Loucy (cell line): ENCODE measurements around the gene NDC80.
A peak's percentile ranks its signal among the peaks of the same experiment; 100 is the strongest.

Experiments
- H2AFZ ChIP-seq: fragments of 200-600 bp; sonication (generic); 2 replicates; pipeline ENCODE4 v1.6.0; 2016; ENCODE audit warnings: antibody characterized with exemption, mild to moderate bottlenecking, low read length, moderate library complexity
- H3F3A ChIP-seq: fragments of 200-600 bp; 2 replicates; pipeline ENCODE4 v1.6.0; 2016; ENCODE audit warnings: antibody characterized with exemption, low read depth, mild to moderate bottlenecking
- H3K27me3 ChIP-seq: fragments of 200-600 bp; sonication (generic); 2 replicates; pipeline ENCODE4 v1.6.1; 2014; ENCODE audit warnings: low read length, mild to moderate bottlenecking; ENCODE audit not compliant: insufficient read depth, poor library complexity, severe bottlenecking
- H3K36me3 ChIP-seq: fragments of 200-600 bp; sonication (generic); 2 replicates; pipeline ENCODE4 v1.6.1; 2016; ENCODE audit warnings: low read length; ENCODE audit not compliant: insufficient read depth
- H3K4me1 ChIP-seq: fragments of 200-600 bp; sonication (generic); 2 replicates; pipeline ENCODE4 v1.5.1; 2014; ENCODE audit warnings: low read length, mild to moderate bottlenecking; ENCODE audit not compliant: insufficient read depth, poor library complexity, severe bottlenecking
- H3K4me2 ChIP-seq: fragments of 200-600 bp; sonication (generic); 2 replicates; pipeline ENCODE4 v1.6.0; 2014; ENCODE audit warnings: antibody characterized with exemption, low read length, low read depth, mild to moderate bottlenecking; ENCODE audit not compliant: poor library complexity, severe bottlenecking
- H3K4me3 ChIP-seq: fragments of 200-600 bp; sonication (generic); 2 replicates; pipeline ENCODE4 v1.5.1; 2014; ENCODE audit warnings: low read length, mild to moderate bottlenecking, mixed read lengths; ENCODE audit not compliant: poor library complexity, severe bottlenecking
- H3K79me2 ChIP-seq: fragments of 200-600 bp; sonication (generic); 2 replicates; pipeline ENCODE4 v1.6.1; 2014; ENCODE audit warnings: low read length; ENCODE audit not compliant: insufficient read depth
- H3K9ac ChIP-seq: fragments of 200-600 bp; sonication (generic); 2 replicates; pipeline ENCODE4 v1.6.0; 2014; ENCODE audit warnings: mild to moderate bottlenecking, low read depth, low read length, moderate library complexity; ENCODE audit not compliant: poor library complexity, severe bottlenecking
- H3K9me2 ChIP-seq: fragments of 200-600 bp; sonication (generic); replicated peaks from 2 replicates; pipeline ENCODE4 v1.6.1; 2016; ENCODE audit warnings: low read depth, low read length, mixed read lengths
- H3K9me3 ChIP-seq: fragments of 200-600 bp; sonication (generic); 2 replicates; pipeline ENCODE4 v1.6.1; 2014; ENCODE audit warnings: mild to moderate bottlenecking, antibody characterized with exemption, low read length, low read depth; ENCODE audit not compliant: insufficient read depth
- H4K20me1 ChIP-seq: fragments of 200-600 bp; sonication (generic); 2 replicates; pipeline ENCODE4 v1.6.0; 2014; ENCODE audit warnings: antibody characterized with exemption, low read length, mild to moderate bottlenecking; ENCODE audit not compliant: insufficient read depth, poor library complexity, severe bottlenecking
- EZH2phosphoT487 ChIP-seq: fragments of 200-600 bp; IDR thresholded peaks from 2 replicates; pipeline ENCODE4 v1.6.1; 2018; ENCODE audit warnings: antibody characterized with exemption, mild to moderate bottlenecking, moderate library complexity, borderline replicate concordance
- TF ChIP-seq, protein P1 (sequence below): fragments of 200-600 bp; sonication (generic); conservative IDR thresholded peaks from 2 replicates; pipeline ENCODE4 v1.5.1; 2014; ENCODE audit warnings: mild to moderate bottlenecking, antibody characterized with exemption, low read length

NDC80 gene

DNA sequence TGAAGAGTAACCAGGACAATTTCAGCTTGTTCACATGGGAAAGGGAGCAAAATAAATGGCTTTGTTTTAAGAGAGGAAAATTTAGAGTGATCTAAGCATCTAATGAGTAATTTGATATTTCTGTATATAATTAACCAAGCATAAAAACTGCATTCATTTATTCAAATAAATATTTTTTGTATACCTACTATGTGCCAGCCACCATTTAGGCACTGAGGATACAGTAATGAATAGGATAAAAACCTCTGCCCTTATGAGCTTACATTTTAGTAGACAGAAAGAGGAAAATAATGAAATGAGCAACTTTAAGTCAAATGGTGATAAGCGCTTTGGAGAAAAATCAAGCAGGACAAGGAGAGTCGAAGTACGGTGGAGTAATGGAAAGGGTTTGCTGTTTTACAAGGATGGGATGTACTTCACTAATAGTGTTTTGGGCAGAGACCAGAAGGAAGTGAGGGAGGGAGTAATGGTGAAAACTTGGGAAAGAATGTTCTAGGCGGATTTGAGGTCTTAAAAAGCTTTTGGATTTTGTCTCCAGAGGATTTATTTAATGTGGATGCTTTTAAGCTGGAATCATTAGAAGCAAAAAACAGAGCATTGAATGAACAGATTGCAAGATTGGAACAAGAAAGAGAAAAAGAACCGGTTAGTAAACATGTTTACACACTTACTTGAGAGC is 17.4 kb downstream of the NDC80 start:
- Histone ChIP-seq H3K36me3 (peaks cover 71% of the 10 kb centered on the region), H2AFZ (no peak overlapping the region), H3K4me2 (peak overlapping the region; percentile 17)

DNA sequence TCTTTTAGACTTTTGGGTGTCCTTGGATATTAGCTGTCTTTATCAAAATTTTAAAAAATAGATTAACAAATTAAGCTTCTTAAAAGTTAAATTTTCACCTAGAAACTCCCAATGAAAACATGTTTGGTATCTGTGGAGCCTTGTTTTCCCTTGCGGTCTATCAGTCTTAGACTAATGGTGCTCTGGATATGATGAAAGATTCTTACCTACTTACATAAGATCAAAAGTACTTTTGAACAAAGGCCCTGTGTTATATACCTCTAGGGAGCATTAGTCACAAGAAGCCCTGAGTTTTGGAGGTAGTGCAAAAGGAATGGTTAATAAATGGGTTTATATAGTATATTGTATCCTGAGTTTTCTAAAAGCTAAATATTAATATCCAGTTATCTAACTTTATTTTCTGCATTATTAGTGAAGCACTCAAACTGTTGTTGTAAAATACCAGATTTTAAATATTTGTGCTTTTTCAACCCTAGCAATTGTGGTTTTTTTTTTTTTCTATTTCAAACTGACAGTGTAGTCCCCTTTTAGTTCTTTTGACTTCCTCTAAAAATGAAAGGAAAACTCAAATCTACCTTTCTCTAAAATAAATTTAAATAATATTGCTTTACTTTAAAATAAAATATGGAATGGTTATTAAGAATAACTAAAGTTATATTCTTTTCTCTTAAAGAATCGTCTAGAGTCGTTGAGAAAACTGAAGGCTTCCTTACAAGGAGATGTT is 18.1 kb downstream of the NDC80 start:
- Histone ChIP-seq H3K36me3 (peaks cover 75% of the 10 kb centered on the region), H3K9me3 (no peaks in the 10 kb centered on the region), H4K20me1 (peaks cover 4% of the 10 kb centered on the region), H3K79me2 (no peaks in the 10 kb centered on the region; the same call in 1 of the 2 replicates), H2AFZ (no peak overlapping the region), H3K4me2 (peak overlapping the region; percentile 17), H3K9ac (peak overlapping the region; percentile 2), H3K4me3 (no peak overlapping the region), H3K4me1 (peaks cover 30% of the 10 kb centered on the region), H3K9me2 (no peaks in the 10 kb centered on the region), H3F3A (no peaks in the 10 kb centered on the region; the same call in 1 of the 2 replicates), H3K27me3 (no peaks in the 10 kb centered on the region)
- TF ChIP-seq, protein P1, sequence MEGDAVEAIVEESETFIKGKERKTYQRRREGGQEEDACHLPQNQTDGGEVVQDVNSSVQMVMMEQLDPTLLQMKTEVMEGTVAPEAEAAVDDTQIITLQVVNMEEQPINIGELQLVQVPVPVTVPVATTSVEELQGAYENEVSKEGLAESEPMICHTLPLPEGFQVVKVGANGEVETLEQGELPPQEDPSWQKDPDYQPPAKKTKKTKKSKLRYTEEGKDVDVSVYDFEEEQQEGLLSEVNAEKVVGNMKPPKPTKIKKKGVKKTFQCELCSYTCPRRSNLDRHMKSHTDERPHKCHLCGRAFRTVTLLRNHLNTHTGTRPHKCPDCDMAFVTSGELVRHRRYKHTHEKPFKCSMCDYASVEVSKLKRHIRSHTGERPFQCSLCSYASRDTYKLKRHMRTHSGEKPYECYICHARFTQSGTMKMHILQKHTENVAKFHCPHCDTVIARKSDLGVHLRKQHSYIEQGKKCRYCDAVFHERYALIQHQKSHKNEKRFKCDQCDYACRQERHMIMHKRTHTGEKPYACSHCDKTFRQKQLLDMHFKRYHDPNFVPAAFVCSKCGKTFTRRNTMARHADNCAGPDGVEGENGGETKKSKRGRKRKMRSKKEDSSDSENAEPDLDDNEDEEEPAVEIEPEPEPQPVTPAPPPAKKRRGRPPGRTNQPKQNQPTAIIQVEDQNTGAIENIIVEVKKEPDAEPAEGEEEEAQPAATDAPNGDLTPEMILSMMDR, result no peak
- TF ChIP-seq EZH2phosphoT487, result no peak

More for the DNA sequence above, 17.4 kb downstream of the NDC80 start:
- no peaks in the 10 kb centered on the region for H3K9me2 ChIP-seq
- H3K9me3 ChIP-seq, result no peaks in the 10 kb centered on the region
- peak overlapping the region; percentile 2 for H3K9ac ChIP-seq
- no peaks in the 10 kb centered on the region for H3K27me3 ChIP-seq
- peaks cover 30% of the 10 kb centered on the region for H3K4me1 ChIP-seq
- H3K4me3 ChIP-seq, result no peak overlapping the region
- no peaks in the 10 kb centered on the region; the same call in 1 of the 2 replicates for H3F3A ChIP-seq
- H4K20me1 ChIP-seq, result peaks cover 4% of the 10 kb centered on the region
- H3K79me2 ChIP-seq, result peaks cover 1% of the 10 kb centered on the region; the same call in 1 of the 2 replicates
- no peak for TF ChIP-seq EZH2phosphoT487
- TF ChIP-seq, protein P1, result no peak

- Histone ChIP-seq H3K9me2 (no peaks in the 10 kb centered on the region), H3K4me2 (no peak overlapping the region), H3F3A (no peaks in the 10 kb centered on the region; the same call in 1 of the 2 replicates), H4K20me1 (no peaks in the 10 kb centered on the region), H3K27me3 (no peaks in the 10 kb centered on the region), H3K4me3 (no peak overlapping the region), H3K79me2 (no peaks in the 10 kb centered on the region; the same call in 1 of the 2 replicates), H2AFZ (no peak overlapping the region), H3K36me3 (peaks cover 74% of the 10 kb centered on the region), H3K9ac (no peak overlapping the region), H3K9me3 (no peaks in the 10 kb centered on the region), H3K4me1 (peaks cover 30% of the 10 kb centered on the region)
- TF ChIP-seq, protein P1, result no peak
- no peak for TF ChIP-seq EZH2phosphoT487
Measured at GRCh38 chr18:2590303-2590702, 18.9 kb downstream of the NDC80 start.
